T-helper 1 cell treated with Interleukin-12 subunit alpha and Interleukin-12 subunit beta and Interleukin-4 antibody, amounts not matched to agents 30 ng/mL and 1 ng/mL, for 36 hours (primary cell): ENCODE data around the gene TNIK. TPM values are rescaled to one million over a fixed set of nuclear protein-coding genes. Genes with fewer than 3 reads are reported as not detected.

ENCODE experiments used
- intact Hi-C: fragments of 100-400 bp; cut with micrococcal nuclease; formaldehyde crosslinking; loops from one replicate; pipeline ENCODE4 v1.15.1; 2024
- total RNA-seq: library from RNA; stranded (reverse); gene quantifications from 2 replicates; pipeline ENCODE4 v1.2.3, GENCODE V29; 2022

TNIK gene
- total RNA-seq, 1 donor from 2014 or later = 51.5 TPM

GRCh38 chr3:171470714-171471227, 10.6 kb upstream of the TNIK start:
- intact Hi-C loops = no loop called here

- intact Hi-C loops = no loop called here
Observed at GRCh38 chr3:171469376-171469775, 9.2 kb upstream of the TNIK start.

GRCh38 chr3:171468296-171468906, 8.2 kb upstream of the TNIK start:
- intact Hi-C loops = no loop called here

- intact Hi-C loops = no loop called here
Observed at GRCh38 chr3:171465763-171466162, 5.6 kb upstream of the TNIK start.

- intact Hi-C loops = loop anchor here (5.0 kb wide), 2 partner anchors 1058 to 1692 kb away; partner anchors contain the start of genes MYNN and TNFSF10
Observed at GRCh38 chr3:171464462-171464861, 4.3 kb upstream of the TNIK start.

- intact Hi-C loops = loop anchor here (5.0 kb wide), 2 partner anchors 1060 to 1690 kb away; partner anchors contain the start of genes MYNN and TNFSF10
Observed at GRCh38 chr3:171462224-171462623, 2.0 kb upstream of the TNIK start.

GRCh38 chr3:171461525-171461917, 1.3 kb upstream of the TNIK start:
- intact Hi-C loops = loop anchor here (2.0 to 5.0 kb wide), 4 partner anchors 53 to 1689 kb away; partner anchors contain the start of genes MYNN and TNFSF10

GRCh38 chr3:171460725-171461524, 720 bp upstream of the TNIK start:
- intact Hi-C loops = loop anchor here (1.0 to 5.0 kb wide), 13 partner anchors 19 to 1689 kb away; partner anchors contain the start of genes ECT2, EIF5A2, FNDC3B and MYNN

GRCh38 chr3:171459137-171459941, 866 bp downstream of the TNIK start:
- intact Hi-C loops = loop anchor here (1.0 to 10.0 kb wide), 9 partner anchors 108 to 1105 kb away; partner anchors contain the start of gene SKIL

- intact Hi-C loops = loop anchor here (1.0 to 10.0 kb wide), 9 partner anchors 109 to 1104 kb away; partner anchors contain the start of gene SKIL
Observed at GRCh38 chr3:171458864-171459136, 1.4 kb downstream of the TNIK start.

GRCh38 chr3:171458071-171458863, 1.9 kb downstream of the TNIK start:
- intact Hi-C loops = loop anchor here (2.0 to 10.0 kb wide), 5 partner anchors 129 to 1103 kb away; partner anchors contain the start of gene SKIL

- intact Hi-C loops = loop anchor here (2.0 to 10.0 kb wide), 5 partner anchors 129 to 1103 kb away; partner anchors contain the start of gene SKIL
Observed at GRCh38 chr3:171457607-171458061, 2.6 kb downstream of the TNIK start.

GRCh38 chr3:171456765-171457606, 3.2 kb downstream of the TNIK start:
- intact Hi-C loops = loop anchor here (5.0 to 10.0 kb wide), 4 partner anchors 495 to 1102 kb away; partner anchors contain the start of gene SKIL

GRCh38 chr3:171455603-171456550, 4.3 kb downstream of the TNIK start:
- intact Hi-C loops = loop anchor here (5.0 to 10.0 kb wide), 4 partner anchors 494 to 1101 kb away; partner anchors contain the start of gene SKIL

- intact Hi-C loops = loop anchor here (10.0 kb wide), 2 partner anchors 651 to 1099 kb away; partner anchors contain the start of gene SKIL
Observed at GRCh38 chr3:171454041-171454440, 6.2 kb downstream of the TNIK start.

- intact Hi-C loops = loop anchor here (10.0 kb wide), 2 partner anchors 651 to 1099 kb away; partner anchors contain the start of gene SKIL
Observed at GRCh38 chr3:171453180-171453886, 6.9 kb downstream of the TNIK start.

GRCh38 chr3:171452328-171452727, 7.9 kb downstream of the TNIK start:
- intact Hi-C loops = loop anchor here (10.0 kb wide), 2 partner anchors 652 to 1098 kb away; partner anchors contain the start of gene SKIL
